A549 (cell line): Measurements from ENCODE around the gene FGD5.

Experiments used
- BHLHE40 ChIP-seq: IDR thresholded peaks from 2 replicates; pipeline ENCODE4 v1.6.1; 2012; ENCODE audit warnings: low read depth, low read length, inconsistent platforms
- CEBPB ChIP-seq, 2 experiments: fragments of >200 bp in 1 of 2; sonication (Bioruptor Twin) in 1 of 2; formaldehyde crosslinking in 1 of 2; IDR thresholded peaks; 2 replicates each; pipeline ENCODE4 v1.6.1; 2012 to 2016
- CTCF ChIP-seq: fragments of >200 bp; sonication (Bioruptor Twin); formaldehyde crosslinking; IDR thresholded peaks from 3 replicates; pipeline ENCODE4 v1.5.1; 2016
- E2F6 ChIP-seq: IDR thresholded peaks from 2 replicates; pipeline ENCODE4 v1.6.1; 2012; ENCODE audit warnings: low read depth, borderline replicate concordance
- EP300 ChIP-seq, 2 experiments: fragments of >200 bp; sonication (Bioruptor Twin); formaldehyde crosslinking; IDR thresholded peaks; 2 replicates in 1 of 2; 3 replicates in 1 of 2; pipeline ENCODE4 v1.6.1; 2016 to 2017
- MAZ ChIP-seq: fragments of 150-350 bp; IDR thresholded peaks from 2 replicates; pipeline ENCODE4 v1.6.1; 2014; ENCODE audit warnings: antibody characterized with exemption, low read depth, low read length, borderline replicate concordance
- MYC ChIP-seq: IDR thresholded peaks from 2 replicates; pipeline ENCODE4 v1.6.1; 2012; ENCODE audit warnings: mild to moderate bottlenecking, inconsistent platforms, low read length, improper control_type of control experiment, borderline replicate concordance
- POLR2A ChIP-seq: IDR thresholded peaks from 2 replicates; pipeline ENCODE4 v1.6.1; 2012; ENCODE audit warnings: mild to moderate bottlenecking, low read length
- RFX5 ChIP-seq: fragments of 450-650 bp; IDR thresholded peaks from 2 replicates; pipeline ENCODE4 v1.7.1; 2014; ENCODE audit warnings: antibody characterized with exemption, mild to moderate bottlenecking, moderate library complexity
- RNF2 ChIP-seq: fragments of 200-600 bp; sonication (generic); IDR thresholded peaks from 2 replicates; pipeline ENCODE4 v1.6.1; 2016; ENCODE audit warnings: low read depth, mild to moderate bottlenecking, antibody characterized with exemption, moderate library complexity, borderline replicate concordance
- SMC3 ChIP-seq: fragments of >200 bp; sonication (Bioruptor Twin); formaldehyde crosslinking; IDR thresholded peaks from 3 replicates; pipeline ENCODE4 v1.6.1; 2018; ENCODE audit warnings: inconsistent platforms

- TF ChIP-seq CTCF (no peak), CEBPB (IDR thresholded peaks at IDR 0.05) (no peak), MAZ (no peak), BHLHE40 (no peak), RNF2 (no peak), SMC3 (no peak), E2F6 (no peak), POLR2A (no peak), RFX5 (no peak), EP300 (IDR thresholded peaks at IDR 0.05) (no peak), MYC (no peak)
Observed at GRCh38 chr3:14803101-14803980, 15.4 kb upstream of the FGD5 start.
